NCI-H2171 treated with DMSO at 0.1 percent for 48 hours (cell line): ENCODE data around the gene CRACDL.

Experiments used
- DNase-seq: peaks from one replicate; lab custom pipeline; 2025; lab: John Stamatoyannopoulos, UW

The CRACDL gene

DNA sequence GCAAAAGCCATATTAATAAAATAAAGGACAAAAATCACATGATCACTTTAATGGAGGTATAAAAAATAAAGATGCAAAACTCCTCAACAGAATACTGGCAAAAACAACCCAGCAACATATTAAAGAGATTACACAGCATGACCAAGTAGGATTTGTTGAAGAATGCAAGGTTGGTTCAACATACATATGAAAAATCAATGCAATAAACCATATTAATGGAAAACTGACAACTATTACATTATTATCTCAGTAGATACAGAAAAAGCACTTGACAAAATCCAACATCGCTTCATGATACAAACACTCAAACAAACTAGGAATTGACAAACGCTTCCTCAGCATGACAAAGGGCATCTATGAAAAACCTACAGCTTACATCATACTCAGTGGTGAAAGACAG lies 76.7 kb downstream of the CRACDL start:
- no peak for DNase-seq

DNA sequence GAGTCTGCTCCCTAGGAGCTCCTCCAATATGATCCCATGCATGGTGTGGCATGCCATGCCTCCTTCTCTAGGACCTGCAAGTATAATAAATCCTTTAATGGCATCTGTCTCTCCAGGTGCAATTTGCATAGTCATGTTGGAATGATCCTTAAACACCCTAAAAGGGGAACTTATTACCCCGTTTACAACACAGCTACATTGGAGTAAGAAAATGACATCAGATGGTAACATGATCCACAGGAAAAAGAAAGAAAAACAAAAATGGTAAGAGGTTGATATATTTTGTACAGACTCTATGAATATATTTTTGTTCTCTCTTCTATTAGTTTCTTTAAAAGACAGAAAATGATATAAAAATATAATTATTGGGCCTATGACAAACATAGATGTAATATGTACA lies 79.0 kb downstream of the CRACDL start:
- no peak for DNase-seq

DNA sequence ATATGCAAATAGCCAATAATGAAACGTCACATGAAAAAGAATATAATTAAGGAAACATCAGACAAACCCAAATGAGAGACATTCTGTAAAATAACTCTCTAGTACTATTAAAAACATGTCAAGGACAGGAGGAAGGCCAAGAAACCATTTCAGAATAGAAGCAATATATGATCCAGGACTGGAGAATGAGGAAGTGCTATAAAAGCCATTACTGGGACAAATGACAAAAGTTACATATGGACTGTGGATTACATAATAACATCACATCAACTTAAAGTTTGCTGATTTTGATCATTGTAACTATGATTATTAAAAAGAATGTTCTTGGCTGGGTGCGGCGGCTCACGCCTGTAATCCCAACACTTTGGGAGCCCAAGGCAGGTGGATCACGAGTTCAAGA lies 81.3 kb downstream of the CRACDL start:
- DNase-seq = no peak

DNA sequence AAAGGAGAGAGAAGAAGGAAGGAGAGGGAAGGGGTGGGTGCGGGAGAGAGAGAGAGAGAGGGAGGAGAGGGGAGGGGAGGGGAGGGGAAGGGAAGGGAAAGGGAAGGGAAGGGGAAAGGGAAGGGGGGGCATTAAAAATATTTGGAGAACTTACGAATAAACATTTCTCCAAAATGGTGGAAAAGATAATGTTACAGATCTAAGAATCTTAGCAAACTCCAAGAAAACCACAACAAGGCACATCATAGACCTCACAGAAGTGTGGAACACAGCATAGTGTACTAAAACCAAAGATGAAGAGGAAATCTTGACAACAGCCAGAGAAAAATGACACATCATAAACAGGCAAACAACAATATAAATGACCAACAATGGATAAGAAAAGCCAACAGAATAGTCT lies 83.1 kb downstream of the CRACDL start:
- no peak for DNase-seq

DNA sequence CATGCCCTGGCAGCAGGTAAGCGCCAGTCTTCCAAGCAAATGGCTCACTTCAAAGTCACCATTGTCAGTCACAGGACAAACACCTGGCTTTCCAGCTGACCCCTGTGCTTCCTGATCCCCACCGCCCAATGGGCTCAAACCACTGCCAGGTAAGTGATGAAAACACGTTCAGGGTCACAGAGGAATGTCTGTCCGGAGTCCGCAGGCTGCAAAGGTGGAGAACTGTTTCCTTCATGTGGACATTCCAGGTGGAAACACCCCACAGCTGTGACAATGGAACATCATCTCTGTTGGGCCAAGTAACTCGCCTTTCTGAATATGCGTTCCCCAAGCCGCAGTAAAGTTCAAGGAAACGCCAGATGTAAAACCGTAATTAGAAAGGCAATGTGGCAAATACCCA lies 86.0 kb downstream of the CRACDL start:
- no peak for DNase-seq

DNA sequence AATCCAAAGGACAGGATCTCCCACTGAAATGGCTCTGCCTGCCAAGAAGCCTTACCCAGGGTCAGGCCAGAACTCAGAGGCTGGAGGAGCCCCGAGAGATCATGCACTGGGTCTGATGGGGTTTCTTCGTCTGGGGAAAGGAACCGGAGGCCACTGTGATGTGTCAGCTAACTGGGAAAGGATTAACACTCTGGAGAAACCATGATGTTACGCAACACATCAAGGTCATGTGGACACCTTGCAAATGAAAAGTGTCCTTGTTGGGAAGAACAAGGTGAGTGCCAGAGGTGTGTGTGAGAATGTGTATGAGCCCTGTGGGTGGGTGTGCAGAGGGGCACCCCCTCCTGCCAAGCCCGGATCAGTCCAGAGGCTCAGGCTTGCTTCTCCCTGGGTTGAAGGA lies 86.9 kb downstream of the CRACDL start:
- DNase-seq = no peak

DNA sequence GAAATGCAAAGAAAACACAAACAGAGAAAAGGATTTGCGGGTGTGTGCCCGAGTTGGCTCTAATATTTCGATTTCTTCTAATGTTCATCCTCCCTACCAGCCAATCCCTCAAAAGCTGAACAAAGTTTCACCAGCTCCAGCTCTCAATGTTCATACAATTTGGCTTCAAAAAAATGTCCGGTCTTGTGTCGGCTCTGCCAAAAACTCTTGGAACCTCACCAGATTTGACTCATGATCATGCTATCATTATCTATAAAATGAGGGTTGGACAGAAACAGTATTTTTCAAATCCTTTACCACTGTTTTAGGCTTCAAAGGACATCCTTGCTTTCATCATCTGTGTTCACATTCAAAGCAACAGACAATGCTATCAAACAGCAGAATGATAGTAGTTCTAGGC lies 88.2 kb downstream of the CRACDL start:
- DNase-seq = no peak

DNA sequence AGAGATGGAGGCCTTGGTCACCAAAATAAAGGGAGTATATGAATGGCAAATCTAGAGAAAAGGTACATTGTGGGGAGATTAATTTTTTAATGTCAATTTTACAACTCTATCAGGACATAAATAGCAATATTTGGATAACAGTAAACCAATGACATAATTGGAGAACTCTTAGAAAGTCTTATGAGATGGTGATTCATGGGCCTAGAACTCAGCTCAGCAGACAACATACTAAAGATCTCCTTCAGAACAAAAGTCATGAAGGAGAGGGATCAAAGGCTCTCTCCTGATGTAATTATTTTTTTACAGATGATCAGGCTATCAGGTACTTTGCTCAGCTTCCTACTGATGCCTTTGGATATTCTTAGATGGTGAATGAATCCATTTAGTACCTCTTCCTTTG lies 90.0 kb downstream of the CRACDL start:
- DNase-seq = no peak

DNA sequence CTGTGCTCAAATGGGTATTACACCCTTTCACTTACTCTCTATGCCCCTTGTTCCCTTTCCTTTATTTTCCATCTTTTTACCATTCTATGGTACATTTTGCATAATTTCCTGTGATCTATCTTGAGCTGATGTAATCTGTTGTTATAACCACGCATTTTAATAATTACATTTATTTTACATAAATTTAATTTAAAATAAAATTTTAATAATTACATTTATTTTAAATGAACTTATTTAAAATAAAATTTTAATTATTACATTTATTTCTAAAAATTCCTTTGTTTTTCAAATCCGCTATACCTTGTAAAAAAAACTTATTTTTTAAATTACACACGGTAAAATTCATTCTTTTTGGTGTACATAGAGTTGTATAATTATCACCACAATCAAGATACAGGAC lies 93.9 kb downstream of the CRACDL start:
- no peak for DNase-seq

DNA sequence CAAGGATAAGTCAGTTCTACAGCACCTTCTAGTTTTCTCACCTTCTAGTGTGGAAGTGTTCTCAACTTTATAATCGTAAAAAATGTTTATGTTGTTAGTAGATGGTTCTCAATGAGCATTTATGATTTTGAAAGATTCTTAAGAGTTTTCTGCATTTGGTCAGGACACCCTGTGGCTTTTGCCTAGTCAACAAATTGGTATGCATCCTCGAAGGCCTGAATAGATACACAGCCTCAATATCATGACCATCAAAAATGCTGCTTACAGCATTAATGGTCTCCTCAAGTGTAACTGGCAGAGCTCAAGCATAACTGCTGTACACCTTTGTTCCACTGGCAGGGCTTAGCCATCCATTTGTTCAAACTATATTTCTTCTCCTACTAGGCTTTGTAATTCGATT lies 96.7 kb downstream of the CRACDL start:
- no peak for DNase-seq

DNA sequence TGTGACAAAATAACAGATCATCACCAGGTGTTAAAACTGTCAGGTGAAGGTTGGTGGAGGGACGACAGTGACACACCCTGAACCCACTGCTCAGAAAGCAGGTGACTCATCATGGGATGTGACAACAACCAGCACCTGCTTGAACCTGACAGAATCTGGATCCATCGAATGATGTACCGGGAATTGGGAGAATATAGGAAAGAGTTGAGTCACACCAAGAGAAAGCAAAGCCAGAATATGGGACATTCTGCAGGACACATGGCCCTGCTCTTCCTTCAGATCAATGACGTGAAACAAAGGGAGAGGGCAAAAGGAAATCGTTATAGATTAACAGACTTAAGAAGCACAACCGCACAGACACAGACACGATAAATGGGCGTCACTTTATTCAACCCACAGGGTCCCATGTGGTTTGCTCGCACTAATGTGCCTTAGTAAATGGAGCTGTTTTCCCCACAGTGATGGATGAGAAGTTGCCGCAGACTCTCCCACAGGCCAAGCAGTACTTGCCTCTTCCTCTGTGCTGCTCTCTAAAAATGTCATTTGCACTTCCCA lies 100.1 kb downstream of the CRACDL start:
- no peak for DNase-seq

DNA sequence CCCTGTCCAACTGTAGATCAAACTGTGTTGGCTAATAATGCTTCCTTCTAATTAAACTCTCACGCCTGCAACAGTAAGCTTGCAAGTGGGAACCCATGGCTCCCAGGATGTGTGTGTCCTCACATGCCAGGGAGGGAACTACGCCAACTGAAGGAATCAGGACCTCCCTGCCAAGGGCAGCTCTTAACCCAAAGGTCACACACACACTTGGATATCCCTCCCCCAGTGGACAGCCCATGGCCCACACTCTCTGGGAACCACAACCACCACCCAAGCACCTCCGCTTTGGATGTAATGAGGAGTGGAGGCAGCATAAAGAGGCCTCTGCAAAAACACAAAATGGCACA lies 102.1 kb downstream of the CRACDL start:
- DNase-seq = no peak

DNA sequence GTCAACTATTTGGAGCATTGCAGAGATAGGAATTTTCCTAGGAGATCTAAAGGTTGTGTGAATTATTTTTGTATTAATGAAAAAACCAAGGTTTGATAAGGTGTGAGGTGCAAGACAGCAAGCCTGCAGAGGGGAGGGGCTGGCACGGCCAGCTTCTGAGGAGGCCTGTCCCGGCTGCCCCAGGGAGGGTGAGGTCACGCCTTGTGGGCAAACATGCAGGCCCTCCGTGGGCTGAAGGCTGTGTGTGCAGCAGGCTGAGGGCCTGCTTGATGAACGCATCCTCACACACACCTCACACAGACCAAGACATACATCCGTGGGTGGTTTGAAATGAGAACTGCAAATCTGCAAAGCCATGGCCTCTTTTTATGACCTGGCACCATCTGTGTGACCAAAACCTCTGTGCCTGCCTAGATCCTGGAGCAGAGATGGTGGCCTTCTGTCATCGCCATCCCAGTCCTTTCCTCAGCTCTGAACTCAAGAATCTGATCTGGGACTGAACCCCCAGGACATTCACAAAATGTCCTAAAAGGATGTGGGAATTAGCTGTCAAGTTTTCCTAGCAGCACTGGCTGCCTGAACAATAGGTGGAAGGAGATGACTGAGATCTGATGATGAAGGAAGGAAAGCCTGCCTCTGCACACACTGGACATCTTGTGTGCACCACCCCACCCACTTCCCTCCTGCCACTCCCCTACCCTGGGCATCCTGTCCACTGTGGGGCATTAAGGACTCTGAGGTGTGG lies 102.7 kb downstream of the CRACDL start:
- no peak for DNase-seq

DNA sequence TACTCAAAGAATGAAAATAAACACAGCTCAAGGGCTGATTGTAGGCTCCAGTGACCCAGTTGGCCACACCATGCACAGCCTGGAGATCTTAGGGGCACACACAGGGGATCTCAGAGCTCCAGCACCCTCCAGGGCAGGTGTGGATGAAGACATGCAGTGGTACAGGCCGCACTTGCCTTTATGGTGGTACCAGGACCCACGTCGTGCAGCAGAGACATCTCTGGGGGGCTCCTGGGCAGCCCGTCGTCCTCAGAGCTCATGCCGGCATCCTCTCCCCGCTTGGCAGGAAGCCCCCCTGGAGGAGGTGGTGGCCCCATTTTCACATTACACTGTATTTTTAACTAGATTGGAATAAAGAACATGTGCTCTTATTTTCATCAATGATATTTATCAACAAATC lies 103.9 kb downstream of the CRACDL start:
- no peak for DNase-seq

DNA sequence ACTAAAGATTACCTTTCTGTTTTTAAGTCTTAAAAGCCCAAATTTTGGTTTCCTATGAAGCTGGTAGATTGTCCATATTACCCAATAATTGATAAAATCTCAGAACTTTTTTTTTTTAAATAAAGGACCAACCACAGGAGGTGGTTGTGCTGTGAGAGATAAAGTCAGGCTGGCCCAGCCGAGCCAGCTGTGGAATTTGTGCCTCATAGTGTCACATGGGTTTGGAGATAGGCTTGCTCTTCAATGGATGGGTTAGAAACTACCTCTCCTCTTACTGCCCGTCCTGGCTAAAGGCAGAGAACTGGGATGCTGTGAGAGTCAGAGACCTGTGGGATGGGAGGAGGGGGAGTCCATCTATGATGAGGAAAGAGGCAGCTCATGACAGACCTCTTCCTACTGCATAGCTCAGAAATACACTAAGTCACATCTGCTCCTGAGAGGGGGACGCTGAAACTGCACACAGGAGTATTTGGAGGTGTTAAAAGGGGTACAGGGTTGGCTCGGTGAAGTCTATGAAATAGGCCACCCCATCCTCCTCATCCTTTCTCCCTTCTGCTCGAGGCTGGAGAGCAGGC lies 105.4 kb downstream of the CRACDL start:
- no peak for DNase-seq

DNA sequence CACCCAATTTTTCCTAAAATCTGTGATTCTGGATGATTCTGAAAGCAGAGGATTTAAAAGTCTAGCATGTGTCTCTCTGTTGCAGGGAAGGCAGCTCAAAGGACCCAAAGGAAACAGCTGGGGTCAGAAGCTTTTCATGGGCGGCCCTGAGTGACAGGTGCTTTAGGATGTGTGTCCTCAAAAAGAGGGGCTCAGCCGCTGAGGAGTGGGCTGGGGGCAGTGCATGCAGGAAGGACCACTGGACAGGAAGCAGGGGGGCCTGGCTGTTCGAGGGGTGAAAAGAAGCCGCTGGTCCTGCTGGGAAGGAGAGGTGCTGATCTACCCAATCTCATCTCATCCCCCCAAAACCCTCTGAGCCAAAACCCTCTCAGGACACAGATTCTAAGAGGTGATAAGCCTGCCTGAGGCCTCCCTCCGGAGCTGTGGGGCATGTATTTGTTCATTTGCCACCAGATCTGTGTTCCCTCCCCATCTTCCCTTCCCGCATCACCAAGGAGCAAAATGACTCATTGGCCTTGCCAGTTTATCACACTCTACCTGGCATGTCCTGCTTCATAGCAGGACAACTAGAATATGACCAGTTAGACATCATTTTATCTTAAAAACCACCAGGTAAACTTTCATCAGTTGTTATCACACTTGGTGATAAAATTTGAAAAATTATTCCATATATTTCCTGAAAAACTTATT lies 106.3 kb downstream of the CRACDL start:
- no peak for DNase-seq

DNA sequence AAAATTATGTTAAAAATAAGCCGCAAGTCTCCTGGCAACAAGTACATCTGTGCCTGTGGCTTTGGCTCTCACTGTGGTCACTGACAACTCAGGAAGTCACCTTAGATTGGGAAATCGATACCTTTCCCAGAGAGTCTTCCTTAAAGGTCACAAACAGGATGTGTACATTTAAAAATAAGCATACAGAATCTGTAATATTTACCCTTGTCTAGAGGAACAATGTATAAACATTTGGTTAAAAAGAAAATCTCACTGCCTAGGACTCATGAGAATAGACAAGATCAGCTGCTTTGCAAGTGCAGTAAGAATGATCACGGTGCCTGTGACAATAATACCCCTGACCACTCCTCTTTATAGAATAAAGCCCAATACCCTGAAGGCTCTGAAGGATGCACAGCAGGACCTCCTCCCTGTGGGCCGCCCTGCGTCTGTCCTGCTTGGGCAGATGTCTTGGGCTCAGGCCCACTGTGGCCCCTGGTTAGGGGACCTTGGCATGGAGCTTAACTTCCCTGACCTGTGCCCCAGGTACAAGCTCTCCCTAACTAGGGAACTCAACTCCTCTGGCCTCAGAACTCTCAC lies 107.1 kb downstream of the CRACDL start:
- no peak for DNase-seq

DNA sequence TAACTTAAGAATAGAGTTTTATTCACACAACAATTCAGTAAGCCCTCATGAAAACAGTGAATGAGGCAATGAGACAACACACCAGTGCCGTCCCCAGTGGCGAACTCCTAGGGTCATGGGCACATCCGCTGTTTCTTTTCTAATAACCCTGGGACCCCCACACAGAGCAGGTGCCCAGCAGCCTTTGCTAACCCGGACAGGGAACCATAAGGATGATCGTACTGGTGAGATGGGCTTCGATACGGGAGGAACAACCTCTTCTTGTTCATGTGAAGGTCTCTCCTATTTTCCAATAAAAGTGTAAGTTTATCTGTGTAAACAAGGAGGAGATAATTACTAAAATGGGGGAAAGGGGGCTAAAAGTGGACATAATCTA lies 107.7 kb downstream of the CRACDL start:
- DNase-seq = no peak

DNA sequence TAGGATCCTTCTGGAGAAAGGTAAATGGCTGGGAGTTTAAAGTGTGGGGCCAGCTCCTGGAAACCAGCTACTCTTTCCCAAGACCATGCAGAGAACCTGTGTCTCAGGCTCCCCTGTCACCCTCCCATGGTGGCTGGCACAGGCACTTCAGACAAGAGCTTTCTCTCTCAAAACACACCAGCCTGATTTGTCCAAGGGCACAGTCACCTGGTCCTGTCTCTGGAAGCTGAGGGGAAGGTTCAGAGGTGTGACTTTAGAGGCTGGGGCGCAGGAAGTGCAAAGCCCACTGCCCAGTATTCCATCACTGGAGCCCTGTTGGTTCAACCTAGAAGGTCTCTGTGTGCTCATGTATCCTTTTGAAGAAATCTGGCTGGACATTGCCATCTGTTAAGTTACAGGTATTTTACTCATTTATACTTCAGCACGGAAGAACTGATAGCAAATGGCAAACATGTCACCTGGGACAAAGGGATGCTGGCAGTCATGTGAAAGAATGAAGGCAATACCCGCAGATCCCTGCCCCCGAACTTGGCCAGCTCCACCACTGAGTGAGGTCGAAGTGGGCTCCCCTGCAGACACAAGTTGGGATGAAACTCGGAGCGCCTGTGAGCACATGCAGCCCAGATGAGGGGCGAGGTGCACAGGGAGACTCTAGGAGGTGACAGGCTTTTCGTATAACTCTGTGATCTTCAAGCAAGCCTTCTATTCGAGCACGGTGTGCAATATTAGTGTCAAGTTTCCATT lies 108.2 kb downstream of the CRACDL start:
- DNase-seq = no peak

DNA sequence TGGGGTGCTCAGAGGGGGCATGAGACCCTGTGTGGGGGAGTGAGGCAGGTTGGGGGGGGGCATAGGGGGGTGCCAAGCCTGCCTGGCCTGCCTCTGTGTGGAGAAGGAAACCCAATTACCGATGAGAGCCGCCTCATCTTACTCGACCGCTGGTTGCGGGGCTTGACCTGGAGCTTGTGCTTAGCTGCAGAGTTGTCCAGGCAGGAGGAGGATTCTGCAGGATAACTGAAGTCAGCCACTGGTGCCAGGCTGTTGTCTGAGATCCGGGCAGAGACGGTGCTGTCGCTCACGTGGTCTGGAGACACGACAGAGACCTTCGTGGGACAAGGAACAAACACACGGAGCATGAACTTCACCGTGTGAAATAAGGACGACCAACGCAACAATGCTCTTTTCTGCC lies 109.2 kb downstream of the CRACDL start:
- no peak for DNase-seq

DNA sequence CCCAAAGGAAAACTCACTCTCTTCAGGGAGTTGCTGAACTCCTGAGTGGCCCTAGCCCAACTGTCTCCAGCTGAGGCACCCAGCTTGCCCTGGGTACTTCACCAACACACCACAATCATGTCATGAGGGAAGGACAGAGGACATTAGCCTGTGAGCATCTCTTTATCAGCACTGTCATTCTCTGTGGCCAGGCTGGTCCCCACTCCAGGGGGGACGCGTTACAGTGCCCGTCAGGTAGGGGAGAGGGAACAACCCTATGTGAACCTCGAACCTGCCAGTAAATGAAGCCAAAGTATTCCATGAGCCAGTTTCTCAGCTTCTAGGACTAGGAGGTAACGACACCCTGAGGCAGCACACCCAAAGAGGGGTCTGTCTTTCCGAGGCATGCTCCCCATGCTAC lies 110.2 kb downstream of the CRACDL start:
- no peak for DNase-seq

DNA sequence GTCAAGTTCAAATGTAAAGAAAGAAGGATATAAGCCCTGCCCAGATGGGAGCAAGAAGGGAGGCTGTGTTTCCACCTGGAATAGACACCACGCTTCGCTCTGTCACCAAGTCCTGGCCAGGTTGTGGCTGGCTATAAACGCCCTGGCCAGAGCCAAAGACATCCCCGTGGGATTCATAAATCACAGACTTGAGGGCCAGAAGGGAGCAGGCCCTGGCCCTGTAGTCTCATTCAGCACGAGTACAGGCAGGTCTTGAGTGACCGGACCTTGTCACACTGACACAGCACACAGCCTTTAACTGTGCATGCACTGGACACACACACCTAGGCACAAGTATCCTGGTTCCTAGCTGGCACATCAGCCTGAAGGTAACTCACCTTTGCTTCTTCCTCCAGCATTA lies 110.6 kb downstream of the CRACDL start:
- DNase-seq = no peak

DNA sequence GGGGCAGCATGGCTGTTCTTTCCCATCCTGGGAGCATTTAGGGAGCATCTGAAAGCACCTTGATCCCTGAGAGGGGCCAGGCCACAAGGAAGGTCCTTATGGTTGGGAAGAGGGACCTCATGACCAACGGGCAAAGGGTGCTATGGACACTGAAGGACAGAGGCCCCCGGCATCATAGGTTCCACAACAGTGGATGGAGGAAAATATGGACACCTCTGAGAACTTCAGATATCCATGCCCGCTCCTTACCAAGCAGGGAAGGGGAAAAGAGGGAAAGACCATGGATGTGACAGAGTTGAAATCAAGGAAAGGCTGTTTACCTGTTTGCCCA lies 111.0 kb downstream of the CRACDL start:
- DNase-seq = no peak
